Vagina (tissue), 2 donors: ENCODE measurements around the gene TP53I13.

Experiments used
- POLR2A ChIP-seq, 2 donors: fragments of 450-650 bp; IDR thresholded peaks; one replicate each; pipeline ENCODE4 v1.6.1; 2017; ENCODE audit warnings: antibody characterized with exemption in 2 of 2, mild to moderate bottlenecking in 2 of 2, moderate library complexity in 2 of 2
- TF ChIP-seq, protein P1 (sequence below), 3 experiments: fragments of 450-650 bp in 2 of 3; fragments of 200-600 bp in 1 of 3; sonication (generic) in 1 of 3; IDR thresholded peaks; one replicate each; pipeline ENCODE4 v1.5.1; 2017 to 2019; ENCODE audit warnings: antibody characterized with exemption in 3 of 3, mild to moderate bottlenecking in 2 of 3, moderate library complexity in 2 of 3

DNA sequence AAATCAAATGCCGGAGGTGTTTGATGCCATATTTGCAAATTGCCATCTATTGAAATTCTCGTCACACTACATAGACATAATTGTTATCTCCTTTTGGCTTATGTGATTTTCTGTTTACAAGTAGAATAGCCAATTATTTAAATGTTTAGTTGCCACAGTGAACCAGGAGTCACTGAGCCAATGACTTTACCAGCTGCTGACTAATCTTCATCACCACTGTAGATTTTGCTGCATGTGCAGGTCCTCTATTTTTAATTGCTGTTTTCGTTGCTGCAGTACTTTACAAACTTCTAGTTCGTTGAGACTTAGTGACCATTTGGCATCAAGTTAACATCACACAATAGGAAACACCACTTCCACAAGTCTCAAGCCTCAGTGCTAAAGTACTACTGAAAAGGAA lies 24.4 kb upstream of the TP53I13 start:
- TF ChIP-seq, protein P1, sequence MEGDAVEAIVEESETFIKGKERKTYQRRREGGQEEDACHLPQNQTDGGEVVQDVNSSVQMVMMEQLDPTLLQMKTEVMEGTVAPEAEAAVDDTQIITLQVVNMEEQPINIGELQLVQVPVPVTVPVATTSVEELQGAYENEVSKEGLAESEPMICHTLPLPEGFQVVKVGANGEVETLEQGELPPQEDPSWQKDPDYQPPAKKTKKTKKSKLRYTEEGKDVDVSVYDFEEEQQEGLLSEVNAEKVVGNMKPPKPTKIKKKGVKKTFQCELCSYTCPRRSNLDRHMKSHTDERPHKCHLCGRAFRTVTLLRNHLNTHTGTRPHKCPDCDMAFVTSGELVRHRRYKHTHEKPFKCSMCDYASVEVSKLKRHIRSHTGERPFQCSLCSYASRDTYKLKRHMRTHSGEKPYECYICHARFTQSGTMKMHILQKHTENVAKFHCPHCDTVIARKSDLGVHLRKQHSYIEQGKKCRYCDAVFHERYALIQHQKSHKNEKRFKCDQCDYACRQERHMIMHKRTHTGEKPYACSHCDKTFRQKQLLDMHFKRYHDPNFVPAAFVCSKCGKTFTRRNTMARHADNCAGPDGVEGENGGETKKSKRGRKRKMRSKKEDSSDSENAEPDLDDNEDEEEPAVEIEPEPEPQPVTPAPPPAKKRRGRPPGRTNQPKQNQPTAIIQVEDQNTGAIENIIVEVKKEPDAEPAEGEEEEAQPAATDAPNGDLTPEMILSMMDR (IDR thresholded peaks at IDR 0.05) = no peak
- no peak for TF ChIP-seq POLR2A (IDR thresholded peaks at IDR 0.05)
